HG03520 (cell line): Measurements from ENCODE around the gene FBXO45.
"Not testable (repeated sequence)": the region's sequence is repeated elsewhere in the genome, so short reads cannot be mapped to it uniquely, and the experiment has no call there.

Experiments used
- ATAC-seq: cut with Tn5 transposase; IDR thresholded peaks from one replicate; pipeline ENCODE4 v1.9.1; 2021; ENCODE audit warnings: mild to moderate bottlenecking, moderate library complexity; ENCODE audit not compliant: unreplicated experiment

Gene FBXO45

GRCh38 chr3:196568246-196569002, at the start of gene FBXO45, which contains the start of gene WDR53:
TSS of gene FBXO45 (plus strand) at chr3:196568660. CDS start at chr3:196568985, 325 bp downstream.
TSS of gene WDR53 (minus strand) at chr3:196568554. CDS start at chr3:196561475, 7,079 bp downstream.
- peak; percentile 93 for ATAC-seq

- ATAC-seq, result no peak
Measured at GRCh38 chr3:196518966-196519717, 49.3 kb upstream of the FBXO45 start.

- ATAC-seq, result no peak
Measured at GRCh38 chr3:196519718-196520082, 48.8 kb upstream of the FBXO45 start.

- ATAC-seq, result not testable (repeated sequence)
Measured at GRCh38 chr3:196521291-196521690, 47.2 kb upstream of the FBXO45 start.

GRCh38 chr3:196523841-196524240, 44.6 kb upstream of the FBXO45 start:
- no peak for ATAC-seq

GRCh38 chr3:196524527-196524926, 43.9 kb upstream of the FBXO45 start:
- ATAC-seq, result no peak

GRCh38 chr3:196525141-196525540, 43.3 kb upstream of the FBXO45 start:
- ATAC-seq, result no peak

- peak; percentile 73 for ATAC-seq
Measured at GRCh38 chr3:196528639-196529233, 39.7 kb upstream of the FBXO45 start.

GRCh38 chr3:196531418-196531817, 37.0 kb upstream of the FBXO45 start:
- ATAC-seq, result no peak

GRCh38 chr3:196533260-196533681, 35.2 kb upstream of the FBXO45 start:
- no peak for ATAC-seq

- ATAC-seq, result no peak
Measured at GRCh38 chr3:196537319-196537984, 31.0 kb upstream of the FBXO45 start.

GRCh38 chr3:196541684-196542445, 26.6 kb upstream of the FBXO45 start:
- no peak for ATAC-seq

- ATAC-seq, result no peak
Measured at GRCh38 chr3:196544491-196544992, 23.9 kb upstream of the FBXO45 start.

GRCh38 chr3:196546537-196546936, 21.9 kb upstream of the FBXO45 start:
- no peak for ATAC-seq

- no peak for ATAC-seq
Measured at GRCh38 chr3:196547067-196547466, 21.4 kb upstream of the FBXO45 start.

- ATAC-seq, result not testable (repeated sequence)
Measured at GRCh38 chr3:196549312-196549711, 19.1 kb upstream of the FBXO45 start.

- ATAC-seq, result not testable (repeated sequence)
Measured at GRCh38 chr3:196550172-196550571, 18.3 kb upstream of the FBXO45 start.

GRCh38 chr3:196552253-196552652, 16.2 kb upstream of the FBXO45 start:
- no peak for ATAC-seq

- ATAC-seq, result no peak
Measured at GRCh38 chr3:196553551-196553950, 14.9 kb upstream of the FBXO45 start.

- no peak for ATAC-seq
Measured at GRCh38 chr3:196554205-196554604, 14.3 kb upstream of the FBXO45 start.
